Jurkat, Clone E6-1 (cell line): ENCODE data around the gene RILP.

ENCODE experiments used
- DNase-seq: peaks from one replicate; pipeline ENCODE4 v3.0.0-alpha.2; 2011; ENCODE audit warnings: low read depth, low spot score
- H3K4me3 ChIP-seq: 2 replicates; pipeline ENCODE4 v1.5.1; 2011; ENCODE audit warnings: mild to moderate bottlenecking, low read length, control low read depth, moderate library complexity

Gene RILP

DNA sequence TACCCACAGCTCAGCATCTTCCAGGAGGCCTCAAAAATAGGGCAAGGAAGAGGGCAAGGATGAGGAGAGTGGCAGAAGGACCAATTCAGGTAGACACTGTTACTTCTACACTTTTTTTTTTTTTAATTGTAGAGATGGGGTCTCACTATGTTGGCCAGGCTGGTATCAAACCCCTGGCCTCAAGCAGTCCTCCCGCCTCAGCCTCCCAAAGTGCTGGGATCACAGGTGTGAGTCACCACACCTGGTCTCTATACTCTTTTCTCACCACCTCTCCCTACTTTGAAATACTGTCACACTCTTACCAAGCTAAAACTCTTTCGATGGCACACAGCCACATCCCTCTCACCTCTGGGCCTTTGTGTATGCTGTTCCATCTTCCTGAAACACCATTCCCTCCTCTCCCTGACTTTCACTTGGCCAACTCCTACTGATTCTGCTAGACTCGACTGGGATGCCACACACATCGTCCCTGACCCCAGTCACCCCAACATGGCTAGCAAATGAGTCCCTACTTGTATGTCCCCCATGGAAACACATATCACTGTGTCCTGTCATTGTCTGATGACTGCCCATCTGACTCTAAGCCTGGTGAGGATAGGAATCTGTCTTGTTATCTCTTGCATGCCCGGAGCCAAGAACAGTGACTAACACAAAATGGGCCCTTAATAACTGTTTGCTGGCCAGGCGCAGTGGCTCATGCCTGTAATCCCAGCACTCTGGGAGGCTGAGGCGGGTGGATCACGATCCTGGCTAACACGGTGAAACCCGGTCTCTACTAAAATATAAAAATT lies 13.8 kb downstream of the RILP start:
- no peak for DNase-seq
- no peak overlapping the region for H3K4me3 ChIP-seq

DNA sequence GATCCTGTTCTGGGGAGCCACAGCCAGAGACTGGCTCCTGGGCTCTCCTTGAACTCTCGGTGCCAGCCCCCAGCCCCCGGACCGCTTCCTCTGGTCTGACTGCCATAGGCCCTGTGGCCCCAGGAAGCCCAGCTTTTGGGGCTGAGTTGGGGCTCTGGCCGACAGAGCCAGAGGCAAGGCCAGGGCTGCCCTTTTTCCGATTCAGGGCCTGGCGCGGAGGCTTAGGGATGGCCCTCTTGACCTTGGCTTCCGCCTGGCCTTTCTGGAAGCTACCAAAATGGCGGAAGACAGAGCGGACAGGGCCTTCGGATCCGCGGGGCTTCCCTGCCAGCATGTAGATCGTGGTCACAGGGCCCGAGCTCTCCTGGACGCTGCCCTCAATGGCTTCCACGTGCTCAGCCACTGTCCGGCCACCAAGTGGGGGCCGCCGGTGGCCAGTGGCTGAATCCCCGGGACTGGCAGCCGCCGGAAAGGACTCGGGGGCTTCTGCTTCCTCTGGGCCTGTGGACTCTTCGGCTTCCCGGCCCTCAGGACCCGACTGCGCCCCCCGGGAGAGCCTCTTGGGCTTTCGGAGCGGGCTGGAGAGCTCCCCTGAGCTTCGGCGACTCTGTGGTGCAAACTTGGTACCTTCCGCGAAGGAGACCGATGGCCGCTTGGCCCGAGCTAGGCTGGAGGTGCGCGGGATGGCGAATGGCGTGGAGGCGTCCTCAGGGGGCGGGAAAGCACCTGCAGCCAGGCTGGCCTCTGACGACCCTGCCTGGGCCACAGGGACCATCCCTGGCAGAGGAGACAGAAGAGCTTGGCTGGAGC lies 14.6 kb downstream of the RILP start:
- H3K4me3 ChIP-seq, result no peak overlapping the region
- no peak for DNase-seq

DNA sequence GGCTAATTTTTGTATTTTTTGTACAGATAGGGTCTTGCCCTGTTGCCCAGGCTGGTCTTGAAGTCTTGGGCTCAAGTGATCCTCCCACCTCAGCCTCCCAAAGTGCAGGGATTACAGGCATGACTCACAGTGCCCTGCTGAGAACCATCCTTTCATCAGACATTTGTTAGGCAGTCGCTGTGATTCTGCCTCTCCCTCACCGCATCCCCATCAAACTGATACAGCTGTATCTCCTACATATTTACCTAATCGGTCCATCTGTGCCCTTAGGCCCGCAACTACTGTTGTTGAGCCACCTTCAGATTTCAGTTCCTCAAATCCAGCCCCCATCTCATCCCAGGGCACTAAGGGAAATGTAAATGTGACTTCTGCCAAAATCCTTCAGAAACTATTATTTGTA lies 19.0 kb downstream of the RILP start:
- no peak overlapping the region for H3K4me3 ChIP-seq
- no peak for DNase-seq

DNA sequence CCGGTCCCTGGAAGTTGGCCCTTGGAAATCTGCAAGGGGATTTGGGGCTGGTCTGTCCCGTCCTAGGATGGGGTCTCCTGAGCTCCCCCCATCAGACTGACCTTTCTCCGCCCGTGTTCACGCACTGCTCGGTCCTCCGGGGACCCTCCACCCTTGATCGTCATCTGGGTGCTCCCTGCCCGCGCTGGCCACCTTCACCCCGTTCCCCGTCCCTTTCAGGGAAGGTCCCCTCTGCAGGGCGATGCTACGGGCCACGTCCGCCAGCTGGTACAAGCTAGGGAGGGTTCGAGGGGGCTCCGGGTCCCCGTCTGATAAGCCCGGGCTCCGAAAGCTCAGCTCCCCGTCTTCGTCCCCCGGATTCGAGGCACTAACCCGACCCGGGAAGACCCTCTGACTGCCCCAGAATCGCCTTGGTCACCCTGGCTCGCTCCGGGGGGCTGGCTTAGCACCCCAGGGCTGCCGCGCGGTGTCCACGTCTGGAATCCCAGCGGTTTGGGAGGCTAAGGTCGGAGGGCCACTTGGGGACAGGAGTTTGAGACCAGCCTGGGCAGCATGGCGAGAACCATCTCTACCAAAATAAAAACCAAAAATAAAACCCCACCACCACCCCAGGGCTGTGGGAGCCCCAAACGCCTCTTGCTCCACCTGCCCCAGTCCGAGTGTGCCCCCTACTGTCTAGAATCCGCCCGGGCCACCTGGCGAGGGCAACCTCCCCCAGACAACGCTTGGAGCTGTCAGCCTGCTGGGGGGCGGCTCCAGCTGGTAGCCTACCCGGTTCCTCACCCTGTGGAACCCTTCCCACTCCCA lies 20.0 kb downstream of the RILP start:
- DNase-seq, result peak; percentile 67

DNA sequence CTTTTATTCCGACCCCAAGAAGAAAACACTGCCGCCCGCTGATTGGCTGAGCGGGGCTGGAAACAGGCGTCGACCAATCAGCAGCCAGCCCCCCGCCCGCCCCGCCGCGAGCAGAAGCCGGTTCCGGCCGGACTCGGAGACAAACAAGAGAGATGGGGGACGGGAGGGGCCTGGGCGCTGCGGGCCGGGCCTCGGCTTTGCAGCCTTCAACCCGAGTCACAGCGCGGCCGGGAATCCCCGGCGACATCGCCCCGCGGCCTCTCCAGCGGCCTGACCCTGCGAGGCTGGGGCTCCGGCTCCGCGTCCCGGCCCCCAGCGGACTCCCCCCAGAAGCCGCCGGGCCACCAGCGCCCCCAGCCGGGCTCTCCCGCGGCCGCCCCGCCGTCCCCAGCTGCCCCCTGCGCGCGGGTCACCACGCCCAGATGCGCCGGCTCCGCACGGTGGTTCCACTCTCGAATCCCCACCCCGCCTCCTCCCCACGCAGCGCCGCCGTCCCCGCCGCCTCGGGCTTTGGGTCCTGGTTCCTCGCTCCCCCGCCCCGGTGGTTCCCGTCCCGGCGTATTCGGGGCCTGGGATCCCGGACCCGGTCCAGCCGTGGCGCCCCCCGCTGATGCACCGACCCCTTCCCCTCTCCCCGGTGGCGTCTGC lies 20.7 kb downstream of the RILP start:
- DNase-seq, result peak; percentile 88
- H3K4me3 ChIP-seq, result peak overlapping the region; percentile 71

More for the DNA sequence above, 20.0 kb downstream of the RILP start:
- peak overlapping the region; percentile 71 for H3K4me3 ChIP-seq

DNA sequence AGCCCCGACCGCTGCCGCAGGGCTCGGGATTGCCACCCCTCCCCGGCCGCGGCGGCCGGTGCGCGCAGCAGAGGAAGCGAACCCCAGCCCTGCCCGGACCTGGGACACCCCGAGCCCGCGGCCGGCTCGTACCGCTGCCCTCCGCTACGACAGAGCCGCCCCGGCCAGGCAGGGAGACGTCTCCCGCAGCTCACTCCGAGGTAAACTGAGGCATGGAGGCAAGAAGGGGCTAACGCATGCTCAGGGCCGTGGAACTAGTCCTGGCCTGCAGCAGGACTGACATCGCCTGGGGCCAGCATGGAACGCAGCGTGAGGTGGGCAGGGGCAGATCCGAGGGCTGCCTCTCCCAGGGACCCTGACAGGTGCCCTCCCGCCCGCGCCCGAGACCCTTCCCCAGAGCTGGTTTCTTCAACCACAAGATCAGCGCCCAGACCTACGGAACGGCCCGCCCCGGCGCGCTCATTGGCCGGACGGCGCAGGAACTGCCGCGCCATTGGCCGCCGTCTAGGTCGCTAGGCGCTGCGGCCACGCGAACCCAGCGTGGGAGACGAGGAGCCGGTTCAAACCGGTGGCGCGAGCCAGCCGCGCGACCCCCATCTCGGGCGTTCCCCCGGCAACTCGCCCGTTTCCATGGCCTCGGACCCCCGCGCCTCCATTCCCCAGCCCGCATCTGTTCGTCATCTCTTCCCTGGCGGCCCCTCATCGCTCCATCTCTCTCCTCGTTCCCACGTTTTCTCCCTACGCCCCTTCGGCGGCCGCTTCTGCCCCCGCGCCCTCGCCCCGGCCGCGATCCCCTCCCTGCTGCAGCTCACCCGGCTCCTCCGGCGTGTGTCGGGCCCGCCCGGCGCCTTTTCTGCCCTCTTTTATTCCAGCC lies 21.4 kb downstream of the RILP start, which contains the start of gene SLC43A2:
SLC43A2 (minus strand) TSS at position 853 of the 874 bp plus-strand sequence. CDS start 960 bp downstream, outside the sequence.
- H3K4me3 ChIP-seq, result peak within 1 kb of the TSS; percentile 71

DNA sequence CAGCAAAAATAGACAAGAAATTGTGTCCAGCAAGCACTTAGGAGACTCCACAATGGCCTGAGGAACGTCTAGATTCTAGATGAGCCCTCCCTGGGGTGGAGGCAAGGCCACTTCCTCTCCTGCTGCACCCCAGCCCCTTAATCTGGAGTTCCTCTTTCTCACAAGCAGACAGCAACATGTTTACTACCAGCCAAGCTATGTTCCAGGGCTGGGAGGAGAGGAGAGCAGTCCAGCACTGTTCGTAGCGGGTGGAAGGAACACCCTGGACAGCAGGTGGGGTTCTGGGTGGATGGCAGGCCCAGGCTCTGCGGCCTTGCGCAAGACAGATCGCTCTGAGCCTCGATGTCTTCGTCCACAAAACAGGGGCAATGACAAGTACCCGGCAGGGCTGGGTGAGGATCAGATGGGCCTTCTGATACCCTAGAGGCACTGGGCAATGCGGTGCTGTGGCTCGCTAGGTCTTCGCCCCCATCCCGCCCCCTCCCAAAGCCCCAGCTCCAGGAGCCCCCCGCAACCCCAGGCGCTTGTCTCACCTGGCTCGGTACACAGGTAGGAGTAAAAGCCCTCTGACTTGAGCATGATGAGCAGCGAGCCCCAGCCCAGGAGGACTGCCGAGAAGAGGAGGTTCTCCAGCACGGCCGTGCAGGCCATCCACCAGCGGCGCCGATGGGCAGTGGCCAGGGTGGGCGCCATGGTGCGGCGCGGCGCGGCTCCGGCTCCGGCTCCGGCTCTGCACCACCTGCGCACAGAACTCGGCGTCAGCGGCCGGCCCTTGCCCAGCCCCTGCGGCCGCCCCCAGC lies 22.3 kb downstream of the RILP start:
- no peak for DNase-seq
- peak overlapping the region; percentile 71 for H3K4me3 ChIP-seq

More for the DNA sequence above, 21.4 kb downstream of the RILP start, which contains the start of gene SLC43A2:
- peak; percentile 79 for DNase-seq

DNA sequence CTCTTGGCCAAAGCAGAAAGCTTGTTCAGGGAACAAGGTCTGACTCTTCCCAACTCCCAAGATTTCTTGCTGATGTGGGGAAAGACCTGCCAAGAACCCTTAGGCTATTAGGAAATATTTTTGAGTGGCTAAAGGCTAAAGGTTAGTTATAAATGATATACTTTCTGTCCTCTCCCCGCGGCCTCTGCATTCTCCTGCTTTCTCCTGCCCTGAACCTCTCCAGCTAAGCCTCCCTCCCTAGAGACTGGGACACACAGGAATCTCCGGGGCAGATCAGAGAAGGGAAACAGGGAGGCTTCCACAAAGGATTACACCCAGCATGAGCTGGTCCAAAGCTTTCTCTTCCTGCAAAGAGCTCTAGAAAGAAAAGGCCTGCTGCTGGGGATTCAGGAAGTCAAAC lies 23.3 kb downstream of the RILP start:
- DNase-seq, result no peak
- no peak overlapping the region for H3K4me3 ChIP-seq

DNA sequence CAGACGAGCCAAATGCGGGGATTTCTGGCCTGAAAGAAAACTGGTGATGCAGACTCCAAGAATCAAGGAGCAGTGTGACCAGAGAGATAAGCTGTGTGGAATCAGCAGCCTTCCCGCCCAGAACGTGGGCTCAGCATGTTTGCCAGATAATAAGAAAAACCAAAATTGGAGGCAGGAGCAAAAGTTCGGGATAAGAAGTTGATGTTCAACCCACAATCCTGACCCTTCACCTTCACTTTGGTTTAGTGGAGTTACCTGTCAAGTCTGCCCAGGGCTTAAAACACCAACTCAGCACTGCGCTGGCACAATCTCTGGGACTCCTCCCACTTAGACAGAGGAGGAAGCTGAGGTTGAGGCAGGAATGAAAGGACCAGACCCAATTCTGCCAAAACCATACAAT lies 24.1 kb downstream of the RILP start:
- no peak for DNase-seq
- no peak overlapping the region for H3K4me3 ChIP-seq

DNA sequence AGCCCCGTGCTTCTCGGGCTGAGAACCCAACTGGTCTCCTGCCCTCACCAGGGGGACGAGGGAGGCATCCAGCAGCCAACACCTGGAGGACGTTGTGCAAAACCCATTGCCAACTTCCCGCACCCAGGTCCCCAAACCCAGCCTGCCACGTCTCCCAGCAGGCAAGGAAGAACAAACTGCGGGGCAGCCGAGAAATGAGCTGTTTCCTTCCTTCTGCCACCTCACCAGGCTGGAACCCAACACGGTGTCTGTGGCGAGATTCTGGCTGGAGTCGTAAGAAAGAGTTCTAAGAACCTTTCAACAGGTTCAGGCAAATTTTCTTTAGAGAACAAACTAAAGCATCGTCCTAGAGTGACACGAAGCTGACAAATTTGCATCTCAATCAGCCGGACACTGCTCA lies 24.6 kb downstream of the RILP start:
- no peak for DNase-seq
- no peak overlapping the region for H3K4me3 ChIP-seq

DNA sequence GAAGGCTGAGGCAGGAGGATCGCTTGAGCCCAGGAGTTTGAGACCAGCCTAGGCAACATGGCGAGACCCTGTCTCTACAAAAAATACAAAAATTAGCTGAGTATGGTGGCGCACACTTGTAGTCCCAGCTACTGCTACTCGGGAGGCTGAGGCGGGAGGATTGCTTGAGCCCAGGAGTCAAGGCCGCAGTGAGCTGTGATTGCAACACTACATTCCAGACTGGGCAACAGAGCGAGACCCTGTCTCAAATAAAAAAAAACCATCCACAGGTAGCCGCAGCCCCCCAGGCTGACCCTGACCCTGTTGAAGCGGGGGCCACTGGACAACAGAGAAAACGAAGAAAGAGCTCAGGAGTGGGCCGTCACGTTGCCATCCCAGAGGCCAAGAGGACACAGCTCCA lies 25.0 kb downstream of the RILP start:
- H3K4me3 ChIP-seq, result no peak overlapping the region
- DNase-seq, result no peak

DNA sequence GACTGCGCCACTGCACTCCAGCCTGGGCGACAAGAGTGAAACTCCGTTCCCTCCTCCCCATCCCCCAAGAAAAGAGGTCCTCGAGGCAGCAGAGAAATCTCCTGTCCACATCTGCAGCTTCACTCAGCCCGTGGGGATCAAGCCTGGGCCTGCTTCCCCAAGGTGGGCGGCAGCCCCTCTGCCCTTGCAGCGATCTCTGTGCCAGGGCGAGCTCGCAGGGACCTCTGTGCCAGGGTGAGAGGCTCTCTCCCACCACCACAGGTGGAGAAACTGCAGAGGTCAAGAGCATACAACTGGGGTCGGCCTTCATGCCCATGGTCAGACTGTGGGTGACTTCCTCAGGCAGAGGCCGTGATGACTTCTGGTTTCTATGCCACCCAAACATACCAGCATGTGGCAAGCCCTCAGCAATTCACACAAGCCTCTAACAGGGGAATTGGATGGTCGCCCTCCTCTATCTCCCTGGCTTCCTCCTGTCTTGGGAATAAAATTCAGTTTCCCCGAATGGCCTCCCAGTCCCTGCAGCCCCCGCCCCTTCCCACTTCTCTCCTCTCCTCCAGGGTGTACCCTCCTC lies 26.5 kb downstream of the RILP start:
- DNase-seq, result no peak

DNA sequence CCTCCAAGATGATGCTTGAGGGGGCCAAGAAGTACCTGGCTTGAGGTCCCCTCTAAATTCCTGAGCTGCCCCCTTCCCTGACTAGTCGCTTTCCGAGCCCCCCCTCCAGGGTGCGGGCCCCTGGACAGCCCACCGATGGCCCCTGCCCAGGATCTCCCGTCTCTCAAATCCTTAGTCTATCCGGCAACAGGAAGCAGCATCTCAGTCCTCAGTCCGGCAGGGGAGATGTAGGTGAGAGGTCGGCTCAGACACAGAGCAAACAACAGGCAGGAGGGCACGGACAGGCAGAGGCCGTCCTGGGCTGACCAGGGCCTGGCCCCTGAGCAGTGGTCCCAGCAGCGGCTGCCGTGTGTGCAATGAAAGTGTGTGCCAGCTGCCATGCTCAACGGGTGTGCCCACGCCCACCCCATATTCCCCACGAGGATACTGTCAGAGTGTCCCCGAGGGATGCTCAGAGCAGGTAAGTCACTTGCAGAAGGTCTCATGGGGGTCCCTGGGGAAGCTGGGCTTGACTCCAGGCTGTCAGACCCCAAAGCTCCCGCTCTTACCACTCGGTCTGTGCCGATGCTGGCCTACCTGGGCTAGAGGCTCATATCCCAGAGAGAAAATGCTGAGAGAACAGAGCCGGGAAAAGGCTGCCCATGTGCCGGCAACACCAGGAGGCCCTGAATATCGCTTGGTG lies 28.3 kb downstream of the RILP start:
- no peak overlapping the region for H3K4me3 ChIP-seq
- DNase-seq, result no peak

More for the DNA sequence above, 26.5 kb downstream of the RILP start:
- H3K4me3 ChIP-seq, result no peak overlapping the region

DNA sequence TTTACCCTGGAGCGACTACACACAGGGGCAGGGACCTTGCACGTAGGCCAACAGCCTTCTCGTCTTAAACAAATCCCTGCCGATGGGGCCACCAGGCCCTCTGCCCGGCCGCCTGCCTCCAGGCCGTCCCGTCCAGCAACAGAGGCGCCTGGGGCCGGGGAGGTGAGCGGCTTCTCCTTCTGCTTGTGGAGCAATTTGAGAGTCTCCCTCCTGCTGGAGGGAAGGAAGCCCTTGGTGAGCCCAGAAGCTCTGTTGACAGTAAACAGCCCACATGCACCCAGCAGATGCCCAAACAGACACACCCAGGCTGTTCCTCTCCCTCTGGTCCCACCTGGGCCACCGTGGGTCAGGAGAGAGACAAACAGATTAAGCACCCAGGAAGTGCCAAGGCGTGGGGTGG lies 29.2 kb downstream of the RILP start:
- no peak overlapping the region for H3K4me3 ChIP-seq
- no peak for DNase-seq

DNA sequence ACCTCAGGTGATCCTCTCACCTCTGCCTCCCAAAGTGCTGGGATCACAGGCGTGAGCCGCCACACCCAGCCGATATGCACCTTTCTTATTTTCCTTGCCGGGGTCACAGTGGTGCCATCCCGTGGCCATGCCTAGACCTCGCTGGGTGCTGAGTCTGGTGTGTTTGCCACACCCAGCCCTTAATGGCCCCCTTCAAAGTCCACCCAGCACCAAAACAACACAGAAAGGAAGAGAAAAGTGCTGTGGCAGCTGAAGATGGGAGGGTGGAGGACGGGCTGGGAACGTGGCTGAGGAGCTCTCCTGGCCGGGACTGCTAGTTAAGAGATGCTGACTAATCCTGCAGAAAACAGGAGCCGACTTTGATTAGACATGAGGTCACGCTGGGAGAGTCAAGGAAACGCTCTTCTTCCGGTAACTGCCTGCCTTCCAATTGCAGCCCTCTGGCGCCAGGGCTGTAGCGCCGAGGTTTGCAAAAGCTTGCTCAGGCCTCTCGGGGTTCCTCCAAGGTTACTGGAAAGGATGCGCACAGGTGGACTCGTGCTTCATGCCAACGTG lies 32.0 kb downstream of the RILP start:
- no peak overlapping the region for H3K4me3 ChIP-seq
- DNase-seq, result no peak

DNA sequence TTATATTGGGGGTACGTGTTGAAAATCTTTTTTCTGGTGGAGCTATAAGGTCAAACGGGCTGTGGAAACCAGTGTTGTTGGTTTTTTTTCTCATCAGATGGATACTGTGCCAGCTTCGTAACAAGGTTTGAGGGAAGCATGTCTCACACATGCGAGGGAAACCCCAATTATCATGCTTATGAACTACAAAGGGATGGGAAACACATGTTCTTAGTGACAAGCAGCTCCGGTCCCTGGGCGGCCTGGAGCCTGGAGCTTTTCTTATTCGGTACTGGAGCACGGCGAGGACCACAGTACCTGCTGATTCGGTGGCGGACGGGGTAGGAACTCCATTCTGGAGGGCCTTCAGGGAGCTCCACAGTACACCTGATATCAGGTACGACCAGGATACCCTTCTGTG lies 33.6 kb downstream of the RILP start:
- DNase-seq, result no peak
- H3K4me3 ChIP-seq, result no peak overlapping the region
